ENCODE results near the gene ARHGAP40.

The ARHGAP40 gene

GRCh38 chr20:38563802-38564431 is 37.7 kb upstream of the ARHGAP40 start:
- TF ChIP-seq CTCF (conservative IDR thresholded peaks at IDR 0.05) (no peak), ZFX (IDR thresholded peaks at IDR 0.05) (no peak)
- no peak overlapping the region for H3K27ac ChIP-seq

- no peak for TF ChIP-seq CTCF (conservative IDR thresholded peaks at IDR 0.05)
- TF ChIP-seq ZFX (IDR thresholded peaks at IDR 0.05): no peak
- H3K27ac ChIP-seq: no peak overlapping the region
These were observed 36.9 kb upstream of the ARHGAP40 start for GRCh38 chr20:38564680-38565079.

GRCh38 chr20:38566036-38566598 is 35.5 kb upstream of the ARHGAP40 start:
- TF ChIP-seq ZFX (IDR thresholded peaks at IDR 0.05) (no peak), CTCF (conservative IDR thresholded peaks at IDR 0.05) (no peak)
- H3K27ac ChIP-seq: no peak overlapping the region

GRCh38 chr20:38569747-38570525 is 31.7 kb upstream of the ARHGAP40 start:
- TF ChIP-seq CTCF (conservative IDR thresholded peaks at IDR 0.05) (no peak), ZFX (IDR thresholded peaks at IDR 0.05) (no peak)
- H3K27ac ChIP-seq: peak overlapping the region; percentile 13; the same call in 1 of the 2 replicates

GRCh38 chr20:38573413-38573812 is 28.2 kb upstream of the ARHGAP40 start:
- TF ChIP-seq ZFX (IDR thresholded peaks at IDR 0.05): no peak
- TF ChIP-seq CTCF (conservative IDR thresholded peaks at IDR 0.05): no peak

GRCh38 chr20:38579219-38579910 is 22.2 kb upstream of the ARHGAP40 start:
- TF ChIP-seq CTCF (conservative IDR thresholded peaks at IDR 0.05) (no peak), ZFX (IDR thresholded peaks at IDR 0.05) (no peak)
- no peak overlapping the region for H3K27ac ChIP-seq

More at GRCh38 chr20:38573413-38573812, 28.2 kb upstream of the ARHGAP40 start:
- no peak overlapping the region for H3K27ac ChIP-seq
